GM23248 (cell line): Measurements from ENCODE around the gene SHCBP1. TPM values are rescaled to one million over a fixed set of nuclear protein-coding genes. Genes with fewer than 3 reads are reported as not detected.

Experiments
- DNase-seq: peaks from one replicate; pipeline ENCODE4 v3.0.0-alpha.2; 2015
- H2AFZ ChIP-seq: fragments of 200-600 bp; sonication (generic); 2 replicates; pipeline ENCODE4 v1.6.1; 2016; ENCODE audit warnings: antibody characterized with exemption
- H3F3A ChIP-seq: fragments of 200-600 bp; sonication (generic); 2 replicates; pipeline ENCODE4 v1.6.1; 2016; ENCODE audit warnings: mild to moderate bottlenecking, antibody characterized with exemption, mixed run types; ENCODE audit not compliant: insufficient read depth
- H3K27ac ChIP-seq: fragments of 200-600 bp; sonication (generic); 2 replicates; pipeline ENCODE4 v1.5.1; 2016; ENCODE audit warnings: mild to moderate bottlenecking
- H3K27me3 ChIP-seq: fragments of 200-600 bp; sonication (generic); replicated peaks from 2 replicates; pipeline ENCODE4 v1.6.1; 2016; ENCODE audit warnings: mild to moderate bottlenecking; ENCODE audit not compliant: insufficient read depth
- H3K36me3 ChIP-seq: fragments of 200-600 bp; sonication (generic); 2 replicates; pipeline ENCODE4 v1.6.1; 2016; ENCODE audit warnings: low read depth, mild to moderate bottlenecking
- H3K4me1 ChIP-seq: fragments of 200-600 bp; sonication (generic); 2 replicates; pipeline ENCODE4 v1.6.1; 2016; ENCODE audit warnings: mild to moderate bottlenecking; ENCODE audit not compliant: insufficient read depth
- H3K4me2 ChIP-seq: fragments of 200-600 bp; sonication (generic); one replicate; pipeline ENCODE4 v1.6.1; 2016; ENCODE audit warnings: mild to moderate bottlenecking; ENCODE audit not compliant: unreplicated experiment
- H3K4me3 ChIP-seq: fragments of 200-600 bp; sonication (generic); 2 replicates; pipeline ENCODE4 v1.5.1; 2016; ENCODE audit warnings: mild to moderate bottlenecking
- H3K79me2 ChIP-seq: fragments of 200-600 bp; sonication (generic); 2 replicates; pipeline ENCODE4 v1.6.1; 2016; ENCODE audit warnings: mild to moderate bottlenecking; ENCODE audit not compliant: insufficient read depth
- H3K9ac ChIP-seq: fragments of 200-600 bp; sonication (generic); 2 replicates; pipeline ENCODE4 v1.6.1; 2016; ENCODE audit warnings: mild to moderate bottlenecking
- H3K9me2 ChIP-seq: fragments of 200-600 bp; sonication (generic); 2 replicates; pipeline ENCODE4 v1.6.1; 2016; ENCODE audit warnings: mixed run types, mild to moderate bottlenecking, moderate library complexity; ENCODE audit not compliant: insufficient read depth
- H3K9me3 ChIP-seq: fragments of 200-600 bp; sonication (generic); one replicate; pipeline ENCODE4 v1.6.1; 2017; ENCODE audit warnings: low read depth
- H4K20me1 ChIP-seq: fragments of 200-600 bp; sonication (generic); 2 replicates; pipeline ENCODE4 v1.6.0; 2016; ENCODE audit not compliant: insufficient read depth
- EZH2 ChIP-seq: fragments of 200-600 bp; sonication (generic); IDR thresholded peaks from 2 replicates; pipeline ENCODE4 v1.6.1; 2018; ENCODE audit warnings: antibody characterized with exemption, mild to moderate bottlenecking; ENCODE audit not compliant: insufficient read depth, poor library complexity, severe bottlenecking
- EZH2phosphoT487 ChIP-seq: fragments of 200-600 bp; sonication (generic); IDR thresholded peaks from 2 replicates; pipeline ENCODE4 v1.6.1; 2018; ENCODE audit warnings: antibody characterized with exemption, moderate library complexity, mild to moderate bottlenecking, low read depth; ENCODE audit not compliant: insufficient read depth
- WGBS, 2 experiments: methylation state at CpG; one replicate each; pipeline ENCODE4 v1.1.6; 2015 to 2017; ENCODE audit warnings: low lambda C conversion rate in 2 of 2, low coverage in 1 of 2; ENCODE audit errors: missing lambda C conversion rate in 2 of 2; 5-methylcytosine and 5-hydroxymethylcytosine counted together
- in situ Hi-C: fragments of 300-500 bp; cut with MboI; formaldehyde crosslinking; loops from 2 replicates; pipeline ENCODE4 v1.15.0; 2020
- polyA plus RNA-seq: library from polyadenylated mRNA; unstranded; fragments of >200 nt; fragmentation: Nextera tagmentation; extraction: Ambion mirVana; gene quantifications from 2 replicates; pipeline ENCODE4 v1.2.1, GENCODE V29; 2016
- total RNA-seq: library from RNA; depleted of rRNA; stranded (reverse); fragments of >200 nt; shearing (Covaris generic); gene quantifications from 2 replicates; pipeline ENCODE4 v1.2.3, GENCODE V29; 2014

SHCBP1 gene
- total and polyA plus RNA-seq, 2 experiments from 2014 or later: 17.1 to 19.1 TPM

DNA sequence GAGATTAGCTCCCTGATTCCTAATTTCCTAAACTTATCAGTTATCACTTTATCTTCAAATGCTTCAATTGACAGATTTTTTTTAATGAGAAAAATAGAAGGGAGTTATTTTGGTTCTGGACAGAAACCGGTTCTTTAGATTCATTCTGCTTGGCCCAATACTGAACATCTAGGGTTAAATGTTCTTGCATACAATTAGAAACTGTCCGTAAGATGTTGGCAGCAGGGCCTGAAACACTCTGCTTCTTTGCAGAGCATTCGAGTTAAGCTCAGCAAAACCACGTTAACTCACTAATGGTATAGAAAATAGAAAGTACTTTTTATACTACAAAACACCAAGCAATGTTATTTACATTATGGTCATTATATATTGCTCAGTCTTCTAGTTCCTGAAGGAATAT is 7.2 kb downstream of the SHCBP1 start:
- 74 to 78% methylated on average over 4 of the region's 4 CpGs for WGBS, 2 experiments
- Histone ChIP-seq H3K9ac (no peak overlapping the region), H3K27me3 (no peaks in the 10 kb centered on the region), H4K20me1 (no peaks in the 10 kb centered on the region), H3F3A (no peaks in the 10 kb centered on the region), H3K9me2 (no peaks in the 10 kb centered on the region), H3K4me1 (no peaks in the 10 kb centered on the region), H2AFZ (no peak overlapping the region), H3K4me2 (no peak overlapping the region), H3K9me3 (no peaks in the 10 kb centered on the region), H3K36me3 (no peaks in the 10 kb centered on the region), H3K27ac (no peak overlapping the region), H3K79me2 (peaks cover 9% of the 10 kb centered on the region), H3K4me3 (no peak overlapping the region)
- TF ChIP-seq EZH2phosphoT487 (no peak), EZH2 (no peak)
- DNase-seq: no peak
- in situ Hi-C loops: no loop called here

DNA sequence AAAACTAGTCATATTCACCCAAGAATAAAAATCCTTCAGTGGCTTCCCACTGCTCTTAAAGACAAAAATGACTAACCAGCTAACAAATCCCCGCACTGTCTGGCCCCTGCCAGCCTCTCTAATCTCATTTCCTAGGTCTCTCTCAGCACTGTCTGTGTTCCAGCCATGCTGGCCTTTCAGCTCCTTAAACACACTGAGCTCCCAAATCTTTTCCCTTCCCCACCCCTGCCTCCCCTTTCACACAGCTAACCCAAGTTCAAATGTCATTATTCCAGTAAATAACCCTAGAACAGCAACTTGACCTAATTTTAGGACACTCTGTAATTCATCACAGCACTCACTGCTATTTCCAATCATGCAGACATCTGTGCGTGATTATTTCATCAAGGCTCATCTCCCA is 7.8 kb downstream of the SHCBP1 start:
- WGBS, 2 experiments: 92 to 96% methylated on average over 2 of the region's 2 CpGs
- no peak overlapping the region for H3K9ac ChIP-seq
- no peaks in the 10 kb centered on the region for H3K36me3 ChIP-seq
- TF ChIP-seq EZH2phosphoT487 (no peak), EZH2 (no peak)
- no peak for DNase-seq
- H3F3A ChIP-seq: no peaks in the 10 kb centered on the region
- no peak overlapping the region for H3K4me3 ChIP-seq
- peaks cover 3% of the 10 kb centered on the region; the same call in 1 of the 2 replicates for H3K79me2 ChIP-seq
- no peaks in the 10 kb centered on the region for H3K27me3 ChIP-seq
- H3K4me2 ChIP-seq: no peak overlapping the region
- no peaks in the 10 kb centered on the region for H3K9me2 ChIP-seq
- no peaks in the 10 kb centered on the region for H3K9me3 ChIP-seq
- H3K27ac ChIP-seq: no peak overlapping the region
- in situ Hi-C loops: no loop called here
- 0 out of 2 replicates have a peak overlapping the region, but pooled peaks have one; percentile 59 for H2AFZ ChIP-seq
- no peaks in the 10 kb centered on the region for H4K20me1 ChIP-seq
- H3K4me1 ChIP-seq: no peaks in the 10 kb centered on the region

DNA sequence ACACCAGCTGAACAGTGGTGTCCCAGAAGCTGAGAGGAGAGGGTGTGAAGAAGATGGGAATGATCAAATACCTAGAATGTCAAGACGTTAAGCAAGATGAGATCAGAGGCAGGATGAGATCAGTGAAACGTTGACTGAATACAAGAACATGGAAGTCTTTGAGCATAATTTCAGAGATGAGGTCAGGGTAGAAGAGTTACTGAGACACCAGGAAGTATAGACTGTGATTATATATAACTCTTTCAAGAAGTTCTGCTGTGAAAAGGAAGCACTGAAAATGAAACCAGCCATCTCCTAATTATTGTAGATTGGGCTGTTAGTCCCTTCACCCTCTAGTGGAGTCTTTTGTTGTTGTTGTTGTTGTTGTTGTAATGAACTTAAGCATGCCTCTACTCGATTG is 9.1 kb downstream of the SHCBP1 start:
- Histone ChIP-seq H3K4me3 (no peak overlapping the region), H3K9ac (no peak overlapping the region), H3K9me3 (no peaks in the 10 kb centered on the region), H3K4me2 (no peak overlapping the region), H3K27me3 (no peaks in the 10 kb centered on the region), H3K79me2 (no peaks in the 10 kb centered on the region), H3K27ac (no peak overlapping the region), H3F3A (no peaks in the 10 kb centered on the region), H3K4me1 (no peaks in the 10 kb centered on the region), H3K9me2 (no peaks in the 10 kb centered on the region), H3K36me3 (no peaks in the 10 kb centered on the region), H2AFZ (peak overlapping the region; percentile 59; the same call in 1 of the 2 replicates), H4K20me1 (no peaks in the 10 kb centered on the region)
- WGBS, 2 experiments: 61 to 66% methylated on average over 3 of the region's 3 CpGs
- TF ChIP-seq EZH2: no peak
- no peak for TF ChIP-seq EZH2phosphoT487
- DNase-seq: no peak
- in situ Hi-C loops: no loop called here

DNA sequence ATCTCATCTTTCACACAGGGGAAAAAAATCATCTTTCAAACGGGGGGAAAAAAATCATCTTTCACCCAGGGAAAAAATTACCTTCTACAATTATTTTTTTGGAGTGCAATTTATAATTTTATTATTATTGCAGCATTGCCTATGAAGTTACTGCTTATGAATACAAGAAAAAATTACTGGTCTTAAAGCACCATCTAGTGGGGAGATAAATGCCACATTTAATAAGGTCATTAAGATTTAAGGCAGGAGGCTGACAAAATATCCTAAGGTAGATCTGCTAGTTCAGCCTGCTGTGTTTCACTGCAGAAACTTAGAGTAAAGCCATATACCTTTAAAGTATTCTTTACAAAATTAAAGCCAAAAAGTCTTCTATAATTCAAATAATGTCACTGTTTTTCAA is 13.7 kb downstream of the SHCBP1 start:
- H3F3A ChIP-seq: no peaks in the 10 kb centered on the region
- H2AFZ ChIP-seq: no peak overlapping the region
- no peaks in the 10 kb centered on the region for H4K20me1 ChIP-seq
- no peaks in the 10 kb centered on the region for H3K9me2 ChIP-seq
- no peaks in the 10 kb centered on the region for H3K79me2 ChIP-seq
- no peak overlapping the region for H3K27ac ChIP-seq
- no peaks in the 10 kb centered on the region for H3K36me3 ChIP-seq
- no peak overlapping the region for H3K9ac ChIP-seq
- 86 to 97% methylated on average over 1 of the region's 1 CpG for WGBS, 2 experiments
- TF ChIP-seq EZH2phosphoT487: no peak
- TF ChIP-seq EZH2: no peak
- no peaks in the 10 kb centered on the region for H3K9me3 ChIP-seq
- H3K27me3 ChIP-seq: no peaks in the 10 kb centered on the region
- peak; percentile 67 for DNase-seq
- H3K4me2 ChIP-seq: no peak overlapping the region
- H3K4me1 ChIP-seq: no peaks in the 10 kb centered on the region
- in situ Hi-C loops: no loop called here
- no peak overlapping the region for H3K4me3 ChIP-seq

DNA sequence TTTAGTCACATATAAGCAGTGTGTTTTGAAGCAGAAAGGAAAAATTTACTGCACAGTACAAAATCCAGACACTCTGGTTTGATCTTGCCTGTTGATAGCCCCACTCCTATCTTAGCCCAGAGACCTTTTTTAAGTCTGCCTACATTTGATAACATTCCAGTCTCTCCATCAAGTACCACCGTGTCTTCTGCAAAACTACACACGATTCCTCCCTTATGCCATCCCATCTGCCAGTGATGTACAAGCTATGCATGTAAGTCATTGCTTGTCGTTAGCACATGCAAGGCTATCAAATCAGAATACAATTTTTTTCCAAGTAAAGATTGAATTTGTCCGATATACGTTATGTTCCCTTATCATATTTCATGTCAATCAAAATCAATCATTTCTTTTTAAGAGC is 14.9 kb downstream of the SHCBP1 start:
- Histone ChIP-seq H4K20me1 (no peaks in the 10 kb centered on the region), H3K79me2 (no peaks in the 10 kb centered on the region), H3K4me2 (no peak overlapping the region), H3K27ac (no peak overlapping the region), H3K9me3 (no peaks in the 10 kb centered on the region), H3K27me3 (no peaks in the 10 kb centered on the region), H3K4me1 (no peaks in the 10 kb centered on the region), H3K9me2 (no peaks in the 10 kb centered on the region), H3K36me3 (no peaks in the 10 kb centered on the region), H3K9ac (no peak overlapping the region), H2AFZ (no peak overlapping the region), H3F3A (no peaks in the 10 kb centered on the region), H3K4me3 (no peak overlapping the region)
- 89 to 90% methylated on average over 5 of the region's 5 CpGs for WGBS, 2 experiments
- DNase-seq: no peak
- no peak for TF ChIP-seq EZH2phosphoT487
- TF ChIP-seq EZH2: no peak
- in situ Hi-C loops: no loop called here
